ENCODE data around the gene STX18.

The STX18 gene

GRCh38 chr4:4504783-4505182 is 37.1 kb downstream of the STX18 start:
- TF ChIP-seq CTCF (IDR thresholded peaks at IDR 0.05; ENCODE audit: insufficient read depth, low read length, poor library complexity, severe bottlenecking), result no peak
- H3K27me3 ChIP-seq (replicated peaks; ENCODE audit: control insufficient read depth, insufficient read depth, low read length), result no peaks in the 10 kb centered on the region
- no peaks in the 10 kb centered on the region; the same call in 1 of the 2 replicates for H3K36me3 ChIP-seq (ENCODE audit: control insufficient read depth, insufficient read depth, low read length)
- DNase-seq (ENCODE audit: extremely low read depth, insufficient read length), result no peak
- no peak overlapping the region for H3K4me3 ChIP-seq (replicated peaks; ENCODE audit: low read depth, low read length)

GRCh38 chr4:4502694-4503311 is 39.0 kb downstream of the STX18 start:
- Histone ChIP-seq H3K4me3 (replicated peaks; ENCODE audit: low read depth, low read length) (no peak overlapping the region), H3K36me3 (ENCODE audit: control insufficient read depth, insufficient read depth, low read length) (no peaks in the 10 kb centered on the region; the same call in 1 of the 2 replicates), H3K27me3 (replicated peaks; ENCODE audit: control insufficient read depth, insufficient read depth, low read length) (no peaks in the 10 kb centered on the region)
- no peak for TF ChIP-seq CTCF (IDR thresholded peaks at IDR 0.05; ENCODE audit: insufficient read depth, low read length, poor library complexity, severe bottlenecking)
- DNase-seq (ENCODE audit: extremely low read depth, insufficient read length), result no peak

- no peak for TF ChIP-seq CTCF (IDR thresholded peaks at IDR 0.05; ENCODE audit: insufficient read depth, low read length, poor library complexity, severe bottlenecking)
- H3K4me3 ChIP-seq (replicated peaks; ENCODE audit: low read depth, low read length), result no peak overlapping the region
- H3K36me3 ChIP-seq (ENCODE audit: control insufficient read depth, insufficient read depth, low read length), result no peaks in the 10 kb centered on the region
- DNase-seq (ENCODE audit: extremely low read depth, insufficient read length), result no peak
- H3K27me3 ChIP-seq (replicated peaks; ENCODE audit: control insufficient read depth, insufficient read depth, low read length), result no peaks in the 10 kb centered on the region
These were observed 40.2 kb downstream of the STX18 start for GRCh38 chr4:4501679-4502078.

- no peaks in the 10 kb centered on the region for H3K27me3 ChIP-seq (replicated peaks; ENCODE audit: control insufficient read depth, insufficient read depth, low read length)
- TF ChIP-seq CTCF (IDR thresholded peaks at IDR 0.05; ENCODE audit: insufficient read depth, low read length, poor library complexity, severe bottlenecking), result no peak
- DNase-seq (ENCODE audit: extremely low read depth, insufficient read length), result no peak
- H3K36me3 ChIP-seq (ENCODE audit: control insufficient read depth, insufficient read depth, low read length), result no peaks in the 10 kb centered on the region; the same call in 1 of the 2 replicates
- no peak overlapping the region for H3K4me3 ChIP-seq (replicated peaks; ENCODE audit: low read depth, low read length)
These were observed 42.3 kb downstream of the STX18 start for GRCh38 chr4:4499438-4500123.

GRCh38 chr4:4496592-4497372 is 45.1 kb downstream of the STX18 start:
- no peak for DNase-seq (ENCODE audit: extremely low read depth, insufficient read length)
- Histone ChIP-seq H3K36me3 (ENCODE audit: control insufficient read depth, insufficient read depth, low read length) (no peaks in the 10 kb centered on the region; the same call in 1 of the 2 replicates), H3K27me3 (replicated peaks; ENCODE audit: control insufficient read depth, insufficient read depth, low read length) (no peaks in the 10 kb centered on the region), H3K4me3 (replicated peaks; ENCODE audit: low read depth, low read length) (no peak overlapping the region)
- no peak for TF ChIP-seq CTCF (IDR thresholded peaks at IDR 0.05; ENCODE audit: insufficient read depth, low read length, poor library complexity, severe bottlenecking)
